ENCODE measurements around the gene PAPPA. TPM values are rescaled to one million over a fixed set of nuclear protein-coding genes. Genes with fewer than 3 reads are reported as not detected.

PAPPA gene
- total RNA-seq, 1 donor from 2014 or later, result 172 TPM

GRCh38 chr9:116251366-116251765, 97.8 kb downstream of the PAPPA start:
- H3K27me3 Mint-ChIP-seq (ENCODE audit: low read depth, unreplicated experiment), result no peaks in the 10 kb centered on the region
- DNase-seq (ENCODE audit: low read depth), result no peak
- Histone ChIP-seq H3K27ac (ENCODE audit: low read depth, low read length) (no peak overlapping the region), H2AFZ (ENCODE audit: low read depth, low read length) (no peak overlapping the region), H3K4me2 (ENCODE audit: low read length) (no peak overlapping the region), H4K20me1 (ENCODE audit: insufficient read depth, low read length) (peaks cover 6% of the 10 kb centered on the region), H3K36me3 (ENCODE audit: insufficient read depth, low read length) (no peaks in the 10 kb centered on the region), H3K4me3 (ENCODE audit: insufficient read depth, low read depth, low read length) (no peak overlapping the region), H3K27me3 (ENCODE audit: insufficient read depth, low read length) (no peaks in the 10 kb centered on the region), H3K9ac (ENCODE audit: low read length) (no peak overlapping the region), H3K79me2 (ENCODE audit: insufficient read depth, low read length) (no peaks in the 10 kb centered on the region), H3K4me1 (ENCODE audit: insufficient read depth, low read length) (no peaks in the 10 kb centered on the region), H3K9me3 (ENCODE audit: insufficient read depth, low read depth, low read length) (no peaks in the 10 kb centered on the region)
- H3K36me3 Mint-ChIP-seq (ENCODE audit: low read depth, unreplicated experiment), result peaks cover 35% of the 10 kb centered on the region
- TF ChIP-seq CTCF (IDR thresholded peaks at IDR 0.05; ENCODE audit: insufficient read depth, low read depth, low read length) (no peak), EZH2 (IDR thresholded peaks at IDR 0.05; ENCODE audit: insufficient read depth, low read length) (no peak)
- H3K4me3 Mint-ChIP-seq (ENCODE audit: unreplicated experiment), result no peak overlapping the region
- H3K4me1 Mint-ChIP-seq (ENCODE audit: low read depth, unreplicated experiment), result peaks cover 21% of the 10 kb centered on the region
- no peak for FAIRE-seq
- H3K27ac Mint-ChIP-seq (ENCODE audit: unreplicated experiment), result peak overlapping the region; percentile 43
- no peaks in the 10 kb centered on the region for H3K9me3 Mint-ChIP-seq (ENCODE audit: unreplicated experiment)

GRCh38 chr9:116260531-116260930, 106.9 kb downstream of the PAPPA start:
- no peak overlapping the region for H3K4me3 ChIP-seq (ENCODE audit: insufficient read depth, low read depth, low read length)
- H3K36me3 Mint-ChIP-seq (ENCODE audit: low read depth, unreplicated experiment), result peaks cover 8% of the 10 kb centered on the region
- no peak overlapping the region for H3K4me2 ChIP-seq (ENCODE audit: low read length)
- no peak overlapping the region for H3K4me3 Mint-ChIP-seq (ENCODE audit: unreplicated experiment)
- no peak overlapping the region for H2AFZ ChIP-seq (ENCODE audit: low read depth, low read length)
- H3K36me3 ChIP-seq (ENCODE audit: insufficient read depth, low read length), result no peaks in the 10 kb centered on the region
- H3K79me2 ChIP-seq (ENCODE audit: insufficient read depth, low read length), result no peaks in the 10 kb centered on the region
- no peaks in the 10 kb centered on the region for H3K9me3 ChIP-seq (ENCODE audit: insufficient read depth, low read depth, low read length)
- H3K27ac Mint-ChIP-seq (ENCODE audit: unreplicated experiment), result no peak overlapping the region
- TF ChIP-seq EZH2 (IDR thresholded peaks at IDR 0.05; ENCODE audit: insufficient read depth, low read length), result no peak
- no peak for TF ChIP-seq CTCF (IDR thresholded peaks at IDR 0.05; ENCODE audit: insufficient read depth, low read depth, low read length)
- H4K20me1 ChIP-seq (ENCODE audit: insufficient read depth, low read length), result no peaks in the 10 kb centered on the region
- H3K27me3 ChIP-seq (ENCODE audit: insufficient read depth, low read length), result no peaks in the 10 kb centered on the region
- FAIRE-seq, result peak; percentile 26
- no peak overlapping the region for H3K9ac ChIP-seq (ENCODE audit: low read length)
- no peaks in the 10 kb centered on the region for H3K9me3 Mint-ChIP-seq (ENCODE audit: unreplicated experiment)
- H3K27me3 Mint-ChIP-seq (ENCODE audit: low read depth, unreplicated experiment), result no peaks in the 10 kb centered on the region
- no peak overlapping the region for H3K27ac ChIP-seq (ENCODE audit: low read depth, low read length)
- H3K4me1 Mint-ChIP-seq (ENCODE audit: low read depth, unreplicated experiment), result peaks cover 5% of the 10 kb centered on the region
- no peak for DNase-seq (ENCODE audit: low read depth)
- no peaks in the 10 kb centered on the region for H3K4me1 ChIP-seq (ENCODE audit: insufficient read depth, low read length)

GRCh38 chr9:116262448-116262847, 108.9 kb downstream of the PAPPA start:
- Histone ChIP-seq H3K27me3 (ENCODE audit: insufficient read depth, low read length) (no peaks in the 10 kb centered on the region), H3K4me3 (ENCODE audit: insufficient read depth, low read depth, low read length) (no peak overlapping the region), H3K9me3 (ENCODE audit: insufficient read depth, low read depth, low read length) (no peaks in the 10 kb centered on the region), H4K20me1 (ENCODE audit: insufficient read depth, low read length) (no peaks in the 10 kb centered on the region), H3K4me2 (ENCODE audit: low read length) (no peak overlapping the region), H3K36me3 (ENCODE audit: insufficient read depth, low read length) (no peaks in the 10 kb centered on the region), H3K4me1 (ENCODE audit: insufficient read depth, low read length) (no peaks in the 10 kb centered on the region), H3K27ac (ENCODE audit: low read depth, low read length) (no peak overlapping the region), H2AFZ (ENCODE audit: low read depth, low read length) (no peak overlapping the region), H3K79me2 (ENCODE audit: insufficient read depth, low read length) (no peaks in the 10 kb centered on the region), H3K9ac (ENCODE audit: low read length) (no peak overlapping the region)
- DNase-seq (ENCODE audit: low read depth), result no peak
- FAIRE-seq, result no peak
- H3K9me3 Mint-ChIP-seq (ENCODE audit: unreplicated experiment), result no peaks in the 10 kb centered on the region
- peaks cover 12% of the 10 kb centered on the region for H3K36me3 Mint-ChIP-seq (ENCODE audit: low read depth, unreplicated experiment)
- H3K4me3 Mint-ChIP-seq (ENCODE audit: unreplicated experiment), result no peak overlapping the region
- no peak for TF ChIP-seq EZH2 (IDR thresholded peaks at IDR 0.05; ENCODE audit: insufficient read depth, low read length)
- no peak for TF ChIP-seq CTCF (IDR thresholded peaks at IDR 0.05; ENCODE audit: insufficient read depth, low read depth, low read length)
- no peaks in the 10 kb centered on the region for H3K27me3 Mint-ChIP-seq (ENCODE audit: low read depth, unreplicated experiment)
- H3K4me1 Mint-ChIP-seq (ENCODE audit: low read depth, unreplicated experiment), result peaks cover 10% of the 10 kb centered on the region
- peak overlapping the region; percentile 37 for H3K27ac Mint-ChIP-seq (ENCODE audit: unreplicated experiment)
